ENCODE data around the gene LRRC8C. TPM values are rescaled to one million over a fixed set of nuclear protein-coding genes. Genes with fewer than 3 reads are reported as not detected.

The LRRC8C gene
- total and polyA plus RNA-seq, 11 donors: 3.2 to 16.3 (median 9.2) TPM

DNA sequence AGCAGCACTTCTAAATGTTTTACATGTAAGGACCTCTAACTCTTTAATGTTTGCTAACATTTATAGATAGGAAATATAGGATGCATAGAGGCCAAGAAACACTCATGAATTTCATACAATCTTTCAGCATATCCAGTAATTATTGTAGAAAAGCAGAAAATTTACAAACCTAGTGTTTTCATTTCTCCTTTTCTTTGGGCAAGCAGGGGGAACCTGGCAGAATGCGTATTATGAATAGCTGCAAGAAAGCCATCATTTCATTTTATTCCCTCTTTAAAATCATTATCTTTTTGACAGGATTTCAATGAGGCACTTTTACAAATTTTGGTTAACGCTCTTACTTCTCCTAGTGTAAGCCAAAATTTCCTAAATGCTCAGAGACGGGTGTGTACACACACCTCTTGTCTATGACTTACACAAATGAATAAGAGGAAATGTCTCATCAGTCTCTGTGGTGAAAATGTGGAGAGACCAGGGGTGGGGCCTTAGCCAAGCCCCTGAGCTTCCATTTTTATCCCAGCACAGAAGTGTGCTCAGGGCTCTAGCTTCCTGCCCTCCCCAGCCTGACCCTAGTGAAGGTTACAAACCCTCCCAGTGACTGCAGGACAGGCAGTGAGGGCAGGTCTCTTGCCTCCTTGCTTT, 91.6 kb downstream of the LRRC8C start:
- H3K4me1 ChIP-seq: peaks cover under 1 to 83% (median 45%) of the 10 kb centered on the region in 12 donors
- WGBS, 4 donors: 48 to 61% (median 57%) methylated on average over 3 of the region's 3 CpGs
- ATAC-seq: peak; percentile 70 to 92 (median 85)
- TF ChIP-seq POLR2A (IDR thresholded peaks at IDR 0.05): no peak
- TF ChIP-seq, protein P1, sequence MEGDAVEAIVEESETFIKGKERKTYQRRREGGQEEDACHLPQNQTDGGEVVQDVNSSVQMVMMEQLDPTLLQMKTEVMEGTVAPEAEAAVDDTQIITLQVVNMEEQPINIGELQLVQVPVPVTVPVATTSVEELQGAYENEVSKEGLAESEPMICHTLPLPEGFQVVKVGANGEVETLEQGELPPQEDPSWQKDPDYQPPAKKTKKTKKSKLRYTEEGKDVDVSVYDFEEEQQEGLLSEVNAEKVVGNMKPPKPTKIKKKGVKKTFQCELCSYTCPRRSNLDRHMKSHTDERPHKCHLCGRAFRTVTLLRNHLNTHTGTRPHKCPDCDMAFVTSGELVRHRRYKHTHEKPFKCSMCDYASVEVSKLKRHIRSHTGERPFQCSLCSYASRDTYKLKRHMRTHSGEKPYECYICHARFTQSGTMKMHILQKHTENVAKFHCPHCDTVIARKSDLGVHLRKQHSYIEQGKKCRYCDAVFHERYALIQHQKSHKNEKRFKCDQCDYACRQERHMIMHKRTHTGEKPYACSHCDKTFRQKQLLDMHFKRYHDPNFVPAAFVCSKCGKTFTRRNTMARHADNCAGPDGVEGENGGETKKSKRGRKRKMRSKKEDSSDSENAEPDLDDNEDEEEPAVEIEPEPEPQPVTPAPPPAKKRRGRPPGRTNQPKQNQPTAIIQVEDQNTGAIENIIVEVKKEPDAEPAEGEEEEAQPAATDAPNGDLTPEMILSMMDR (IDR thresholded peaks at IDR 0.05): no peak
- H3K36me3 ChIP-seq: no peaks in the 10 kb centered on the region
- intact Hi-C loops (cut with DNase I): loop anchor here in 6 of 10 donors (5.0 kb wide), 4 partner anchors 32 to 92 kb away; partner anchors contain the start of gene LRRC8C (in 2 of the 6)
- H3K27me3 ChIP-seq: no peaks in the 10 kb centered on the region
- DNase-seq: peak in 4 of 5 donors; percentile 32 to 76 (median 52)
- peaks cover 0 to 4% (median 0%) of the 10 kb centered on the region in 12 donors for H3K9me3 ChIP-seq
- no peak overlapping the region for H3K4me3 ChIP-seq
- H3K27ac ChIP-seq: peak overlapping the region; percentile 29 to 86 (median 60)

DNA sequence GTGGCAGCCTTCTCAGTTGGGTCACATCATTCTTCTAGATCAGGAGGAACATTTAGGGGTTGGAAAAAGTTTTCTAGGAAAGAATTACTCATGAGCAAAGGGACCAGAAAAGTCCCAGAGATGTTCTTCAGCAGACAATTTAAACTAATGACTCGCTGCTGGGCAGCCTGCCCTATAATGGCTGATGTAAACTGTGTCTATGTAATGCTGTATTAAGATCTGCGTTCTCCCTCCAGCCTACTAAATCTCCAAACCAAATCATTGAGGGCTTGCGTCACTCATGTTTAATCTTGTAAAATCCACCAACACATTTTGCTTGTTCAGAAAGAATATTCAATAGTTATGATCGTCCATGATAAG, 92.1 kb downstream of the LRRC8C start:
- Histone ChIP-seq H3K27ac (peak overlapping the region; percentile 29 to 86 (median 60)), H3K4me3 (no peak overlapping the region), H3K27me3 (no peaks in the 10 kb centered on the region), H3K4me1 (peaks cover 0 to 78% (median 40%) of the 10 kb centered on the region in 12 donors), H3K36me3 (no peaks in the 10 kb centered on the region), H3K9me3 (peaks cover 0 to 4% (median 0%) of the 10 kb centered on the region in 12 donors)
- ATAC-seq: peak in 1 of 4 donors; percentile 64
- DNase-seq: peak in 4 of 5 donors; percentile 25 to 76 (median 50)
- TF ChIP-seq, protein P1 (IDR thresholded peaks at IDR 0.05): no peak
- TF ChIP-seq POLR2A (IDR thresholded peaks at IDR 0.05): no peak
- 53 to 67% (median 65%) methylated on average over 4 of the region's 4 CpGs for WGBS, 4 donors
- intact Hi-C loops (cut with DNase I): loop anchor here in 2 of 10 donors (5.0 kb wide), 2 partner anchors 33 to 37 kb away; no protein-coding TSS in a partner anchor

DNA sequence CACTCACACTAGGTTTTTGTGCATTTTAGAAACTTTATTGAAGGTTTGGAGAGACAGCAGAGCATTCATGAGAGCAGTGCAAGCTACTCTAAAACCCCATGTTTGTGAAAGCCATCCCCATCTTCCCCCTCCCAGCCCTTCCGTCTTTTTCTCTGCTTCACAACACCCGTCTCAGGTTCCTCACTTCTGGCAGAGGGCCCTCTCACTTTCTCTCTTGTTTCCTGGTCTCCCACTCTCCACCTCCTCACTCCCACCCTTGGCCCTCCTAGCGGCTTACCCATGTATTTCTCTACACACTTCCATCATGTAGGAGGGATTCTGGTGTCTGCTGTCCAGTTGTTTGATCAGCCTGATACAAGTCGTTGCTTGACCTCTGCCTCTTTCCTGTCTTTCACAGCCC, 92.7 kb downstream of the LRRC8C start:
- no peaks in the 10 kb centered on the region for H3K36me3 ChIP-seq
- no peaks in the 10 kb centered on the region for H3K27me3 ChIP-seq
- 69 to 79% (median 77%) methylated on average over 4 of the region's 4 CpGs for WGBS, 4 donors
- H3K4me3 ChIP-seq: no peak overlapping the region
- TF ChIP-seq, protein P1 (IDR thresholded peaks at IDR 0.05): no peak
- TF ChIP-seq POLR2A (IDR thresholded peaks at IDR 0.05): no peak
- peaks cover 0 to 72% (median 35%) of the 10 kb centered on the region in 12 donors for H3K4me1 ChIP-seq
- ATAC-seq: no peak
- peak overlapping the region in 11 of 12 donors; percentile 45 to 86 (median 61) for H3K27ac ChIP-seq
- H3K9me3 ChIP-seq: peaks cover 0 to 4% (median 0%) of the 10 kb centered on the region in 12 donors
- intact Hi-C loops (cut with DNase I): loop anchor here in 2 of 10 donors (5.0 kb wide), 2 partner anchors 33 to 37 kb away; no protein-coding TSS in a partner anchor
- DNase-seq: no peak

DNA sequence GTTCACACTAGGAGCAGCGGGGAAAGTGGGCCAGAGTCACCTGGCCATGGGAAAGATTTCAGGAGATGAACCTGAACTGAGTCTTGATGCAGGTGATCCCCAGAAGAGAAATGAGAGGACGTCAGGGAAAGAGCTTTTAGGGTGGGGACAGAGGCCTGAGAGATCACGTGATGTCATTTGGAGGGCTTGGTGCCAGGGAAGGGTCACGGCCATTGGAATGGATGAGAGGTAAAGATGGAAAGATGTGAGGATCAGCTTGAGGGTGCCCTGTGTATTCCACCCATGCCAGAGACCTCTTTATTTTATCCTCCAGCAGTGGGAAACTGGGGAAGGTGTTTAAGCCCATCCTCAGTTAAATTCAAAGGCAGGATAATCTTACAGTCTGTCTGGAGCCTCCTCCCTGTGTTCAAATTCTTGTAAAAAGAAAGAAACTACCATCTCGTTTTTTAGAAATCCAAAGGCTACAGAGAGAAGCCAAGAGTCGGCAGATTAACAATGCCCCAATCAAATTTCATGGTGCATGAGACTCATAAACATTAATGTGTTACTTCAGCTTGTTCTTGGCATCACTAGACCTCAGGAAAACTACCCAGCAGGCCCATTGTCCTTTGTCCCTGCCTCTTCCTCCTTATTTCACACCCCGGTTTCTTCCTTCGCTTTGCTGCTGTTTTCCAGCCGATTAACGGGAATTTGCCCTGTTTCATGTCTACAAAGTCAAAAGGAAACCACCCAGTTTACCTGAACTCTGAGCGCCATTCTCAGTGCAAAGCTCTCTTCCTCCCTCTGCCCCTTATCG, 94.8 kb downstream of the LRRC8C start:
- Histone ChIP-seq H3K27ac (peak overlapping the region in 11 of 12 donors; percentile 14 to 84 (median 63)), H3K4me1 (peaks cover 0 to 52% (median 30%) of the 10 kb centered on the region in 12 donors), H3K27me3 (no peaks in the 10 kb centered on the region), H3K9me3 (peaks cover 0 to 4% (median 0%) of the 10 kb centered on the region in 12 donors), H3K4me3 (peak overlapping the region in 4 of 12 donors; percentile 4 to 24 (median 20)), H3K36me3 (no peaks in the 10 kb centered on the region)
- TF ChIP-seq, protein P1 (IDR thresholded peaks at IDR 0.05): no peak
- no peak for TF ChIP-seq POLR2A (IDR thresholded peaks at IDR 0.05)
- 59 to 72% (median 66%) methylated on average over 12 of the region's 12 CpGs for WGBS, 4 donors
- DNase-seq: no peak
- no peak for ATAC-seq
- intact Hi-C loops (cut with DNase I): loop anchor here in 2 of 10 donors (5.0 kb wide), 2 partner anchors 35 kb away; no protein-coding TSS in a partner anchor

Data from heart left ventricle (tissue), 16 donors.